Osteoblast (primary cell): ENCODE measurements around the gene REC114. TPM values are rescaled to one million over a fixed set of nuclear protein-coding genes. Genes with fewer than 3 reads are reported as not detected.

ENCODE experiments used
- DNase-seq: peaks from one replicate; pipeline ENCODE4 v3.0.0; 2011; ENCODE audit warnings: low spot score, mixed read lengths; ENCODE audit not compliant: insufficient read length; ENCODE audit errors: missing footprints
- H2AFZ ChIP-seq: 2 replicates; pipeline ENCODE4 v1.6.0; 2011; ENCODE audit warnings: mild to moderate bottlenecking, low read length
- H3K27ac ChIP-seq: 2 replicates; pipeline ENCODE4 v1.5.1; 2011; ENCODE audit warnings: mild to moderate bottlenecking, low read depth, low read length, moderate library complexity
- H3K27me3 ChIP-seq: 2 replicates; pipeline ENCODE4 v1.6.0; 2012; ENCODE audit warnings: mild to moderate bottlenecking, control low read depth, inconsistent platforms, low read length, moderate library complexity; ENCODE audit not compliant: insufficient read depth
- H3K36me3 ChIP-seq: 2 replicates; pipeline ENCODE4 v1.5.1; 2011; ENCODE audit warnings: mild to moderate bottlenecking, low read length, control low read depth, moderate library complexity; ENCODE audit not compliant: insufficient read depth
- H3K4me1 ChIP-seq: 2 replicates; pipeline ENCODE4 v1.5.1; 2011; ENCODE audit warnings: mild to moderate bottlenecking, low read length, control low read depth, moderate library complexity; ENCODE audit not compliant: insufficient read depth
- H3K4me2 ChIP-seq: 2 replicates; pipeline ENCODE4 v1.6.0; 2011; ENCODE audit warnings: mild to moderate bottlenecking, low read length; ENCODE audit not compliant: insufficient read depth
- H3K4me3 ChIP-seq: fragments of 200-600 bp; sonication (generic); 3 replicates; pipeline ENCODE4 v1.5.1; 2012; ENCODE audit warnings: mild to moderate bottlenecking, low read length, inconsistent platforms; ENCODE audit not compliant: insufficient read depth
- H3K79me2 ChIP-seq: 2 replicates; pipeline ENCODE4 v1.6.0; 2012; ENCODE audit warnings: mild to moderate bottlenecking, low read length, control low read depth, inconsistent platforms; ENCODE audit not compliant: insufficient read depth
- H3K9me3 ChIP-seq: 2 replicates; pipeline ENCODE4 v1.5.1; 2011; ENCODE audit warnings: low read depth, low read length, control low read depth
- H4K20me1 ChIP-seq: 2 replicates; pipeline ENCODE4 v1.6.0; 2012; ENCODE audit warnings: mild to moderate bottlenecking, low read length, control low read depth; ENCODE audit not compliant: insufficient read depth
- total RNA-seq: library from RNA; depleted of rRNA; stranded (reverse); fragments of >200 nt; gene quantifications from 2 replicates; pipeline ENCODE4 v1.2.3, GENCODE V29; 2012
- TF ChIP-seq, protein P1 (sequence below): IDR thresholded peaks from 2 replicates; pipeline ENCODE4 v1.5.1; 2011; ENCODE audit warnings: mild to moderate bottlenecking, low read depth, low read length, moderate library complexity; ENCODE audit errors: extremely low read depth

Gene REC114
- total RNA-seq, result not detected in 2 replicates

DNA sequence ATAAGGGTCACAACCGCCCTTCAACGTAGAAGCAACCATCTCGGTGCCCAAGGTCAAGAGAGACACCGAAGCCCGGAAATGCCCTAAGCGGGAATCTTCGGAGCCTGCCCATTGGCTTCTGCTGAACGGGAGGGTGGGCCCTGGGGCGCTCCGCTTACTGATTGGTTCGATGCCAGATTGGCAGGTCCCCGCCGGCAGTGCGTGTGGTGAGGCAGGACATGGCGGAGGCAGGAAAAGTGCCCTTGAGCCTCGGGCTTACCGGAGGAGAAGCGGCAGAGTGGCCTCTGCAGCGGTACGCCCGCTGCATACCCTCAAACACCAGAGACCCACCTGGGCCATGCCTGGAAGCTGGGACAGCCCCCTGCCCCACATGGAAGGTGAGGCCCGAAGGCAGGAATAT, at the start of gene REC114:
Gene REC114, plus strand, starts transcription at position 197 of the 400 bp plus-strand sequence. Its CDS starts 22 bp downstream, at position 219.
- H2AFZ ChIP-seq, result no peak within 1 kb of the TSS
- peaks cover 25% of the 10 kb centered on the region for H3K27me3 ChIP-seq
- DNase-seq, result no peak
- no peaks in the 10 kb centered on the region for H3K79me2 ChIP-seq
- no peaks in the 10 kb centered on the region for H3K9me3 ChIP-seq
- TF ChIP-seq, protein P1, sequence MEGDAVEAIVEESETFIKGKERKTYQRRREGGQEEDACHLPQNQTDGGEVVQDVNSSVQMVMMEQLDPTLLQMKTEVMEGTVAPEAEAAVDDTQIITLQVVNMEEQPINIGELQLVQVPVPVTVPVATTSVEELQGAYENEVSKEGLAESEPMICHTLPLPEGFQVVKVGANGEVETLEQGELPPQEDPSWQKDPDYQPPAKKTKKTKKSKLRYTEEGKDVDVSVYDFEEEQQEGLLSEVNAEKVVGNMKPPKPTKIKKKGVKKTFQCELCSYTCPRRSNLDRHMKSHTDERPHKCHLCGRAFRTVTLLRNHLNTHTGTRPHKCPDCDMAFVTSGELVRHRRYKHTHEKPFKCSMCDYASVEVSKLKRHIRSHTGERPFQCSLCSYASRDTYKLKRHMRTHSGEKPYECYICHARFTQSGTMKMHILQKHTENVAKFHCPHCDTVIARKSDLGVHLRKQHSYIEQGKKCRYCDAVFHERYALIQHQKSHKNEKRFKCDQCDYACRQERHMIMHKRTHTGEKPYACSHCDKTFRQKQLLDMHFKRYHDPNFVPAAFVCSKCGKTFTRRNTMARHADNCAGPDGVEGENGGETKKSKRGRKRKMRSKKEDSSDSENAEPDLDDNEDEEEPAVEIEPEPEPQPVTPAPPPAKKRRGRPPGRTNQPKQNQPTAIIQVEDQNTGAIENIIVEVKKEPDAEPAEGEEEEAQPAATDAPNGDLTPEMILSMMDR, result no peak
- no peak within 1 kb of the TSS for H3K4me2 ChIP-seq
- no peaks in the 10 kb centered on the region for H3K4me1 ChIP-seq
- H3K27ac ChIP-seq, result no peak within 1 kb of the TSS
- H4K20me1 ChIP-seq, result no peaks in the 10 kb centered on the region
- no peak within 1 kb of the TSS for H3K4me3 ChIP-seq
- no peaks in the 10 kb centered on the region for H3K36me3 ChIP-seq

GRCh38 chr15:73393336-73393735, 49.6 kb upstream of the REC114 start:
- Histone ChIP-seq H3K9me3 (no peaks in the 10 kb centered on the region), H3K4me2 (no peak overlapping the region), H3K27me3 (peaks cover 20% of the 10 kb centered on the region), H3K4me3 (no peak overlapping the region), H2AFZ (no peak overlapping the region), H3K4me1 (no peaks in the 10 kb centered on the region), H3K79me2 (no peaks in the 10 kb centered on the region), H4K20me1 (no peaks in the 10 kb centered on the region), H3K36me3 (no peaks in the 10 kb centered on the region), H3K27ac (no peak overlapping the region)
- TF ChIP-seq, protein P1, result no peak
- no peak for DNase-seq

DNA sequence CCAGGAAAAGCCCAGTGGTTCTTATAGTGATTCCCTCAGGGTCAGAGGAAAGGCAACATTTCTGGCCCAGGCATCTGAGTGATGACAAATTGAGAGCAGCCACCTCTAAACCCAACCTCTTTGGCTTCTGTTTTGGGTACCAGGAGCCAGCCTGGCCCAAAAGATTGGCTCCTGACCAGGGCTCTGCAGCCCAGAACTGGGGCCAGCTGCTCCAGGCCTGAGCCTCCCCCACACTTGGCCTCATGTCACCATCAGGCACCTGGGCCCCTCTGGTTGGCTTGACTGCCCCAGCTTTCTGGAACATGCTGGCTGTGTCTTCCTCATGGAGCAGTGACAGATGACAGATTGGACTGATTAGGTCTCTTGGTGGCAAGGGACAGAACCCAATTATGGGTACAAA, 48.2 kb upstream of the REC114 start:
- Histone ChIP-seq H3K4me3 (no peak overlapping the region), H3K9me3 (no peaks in the 10 kb centered on the region), H4K20me1 (no peaks in the 10 kb centered on the region), H3K4me2 (no peak overlapping the region), H2AFZ (no peak overlapping the region), H3K4me1 (no peaks in the 10 kb centered on the region), H3K79me2 (no peaks in the 10 kb centered on the region), H3K27me3 (peaks cover 20% of the 10 kb centered on the region), H3K36me3 (no peaks in the 10 kb centered on the region), H3K27ac (no peak overlapping the region)
- no peak for DNase-seq
- TF ChIP-seq, protein P1, result no peak

- Histone ChIP-seq H3K27me3 (peaks cover 20% of the 10 kb centered on the region), H3K4me2 (no peak overlapping the region), H3K4me1 (peaks cover 4% of the 10 kb centered on the region), H3K27ac (no peak overlapping the region), H3K79me2 (no peaks in the 10 kb centered on the region), H4K20me1 (no peaks in the 10 kb centered on the region), H3K9me3 (no peaks in the 10 kb centered on the region), H2AFZ (no peak overlapping the region), H3K36me3 (no peaks in the 10 kb centered on the region), H3K4me3 (no peak overlapping the region)
- TF ChIP-seq, protein P1, result no peak
- no peak for DNase-seq
These were observed 47.3 kb upstream of the REC114 start for GRCh38 chr15:73395671-73396070.
